Lower leg skin (tissue), 3 donors: Measurements from ENCODE around the gene ERC2.

ENCODE experiments used
- POLR2A ChIP-seq, 2 donors: fragments of 450-650 bp; IDR thresholded peaks; one replicate each; pipeline ENCODE4 v1.6.1; 2016 to 2017; ENCODE audit warnings: antibody characterized with exemption in 2 of 2, mild to moderate bottlenecking in 1 of 2, moderate library complexity in 1 of 2
- TF ChIP-seq, protein P1 (sequence below), 3 donors: fragments of 450-650 bp; IDR thresholded peaks; one replicate each; pipeline ENCODE4 v1.5.1; 2016; ENCODE audit warnings: antibody characterized with exemption in 3 of 3, mild to moderate bottlenecking in 3 of 3, moderate library complexity in 2 of 3

- TF ChIP-seq, protein P1, sequence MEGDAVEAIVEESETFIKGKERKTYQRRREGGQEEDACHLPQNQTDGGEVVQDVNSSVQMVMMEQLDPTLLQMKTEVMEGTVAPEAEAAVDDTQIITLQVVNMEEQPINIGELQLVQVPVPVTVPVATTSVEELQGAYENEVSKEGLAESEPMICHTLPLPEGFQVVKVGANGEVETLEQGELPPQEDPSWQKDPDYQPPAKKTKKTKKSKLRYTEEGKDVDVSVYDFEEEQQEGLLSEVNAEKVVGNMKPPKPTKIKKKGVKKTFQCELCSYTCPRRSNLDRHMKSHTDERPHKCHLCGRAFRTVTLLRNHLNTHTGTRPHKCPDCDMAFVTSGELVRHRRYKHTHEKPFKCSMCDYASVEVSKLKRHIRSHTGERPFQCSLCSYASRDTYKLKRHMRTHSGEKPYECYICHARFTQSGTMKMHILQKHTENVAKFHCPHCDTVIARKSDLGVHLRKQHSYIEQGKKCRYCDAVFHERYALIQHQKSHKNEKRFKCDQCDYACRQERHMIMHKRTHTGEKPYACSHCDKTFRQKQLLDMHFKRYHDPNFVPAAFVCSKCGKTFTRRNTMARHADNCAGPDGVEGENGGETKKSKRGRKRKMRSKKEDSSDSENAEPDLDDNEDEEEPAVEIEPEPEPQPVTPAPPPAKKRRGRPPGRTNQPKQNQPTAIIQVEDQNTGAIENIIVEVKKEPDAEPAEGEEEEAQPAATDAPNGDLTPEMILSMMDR (IDR thresholded peaks at IDR 0.05), result no peak
- TF ChIP-seq POLR2A (IDR thresholded peaks at IDR 0.05), result no peak
Measured at GRCh38 chr3:55885721-55886120, 582.5 kb downstream of the ERC2 start.
